Keratinocyte (primary cell): ENCODE data around the gene KCNN2. TPM values are rescaled to one million over a fixed set of nuclear protein-coding genes. Genes with fewer than 3 reads are reported as not detected.

Experiments used
- DNase-seq: peaks from one replicate; pipeline ENCODE4 v3.0.0-alpha.2; 2011; ENCODE audit warnings: low read depth, missing footprints, low spot score
- FAIRE-seq: peaks from 2 replicates; lab custom pipeline; 2011; peaks lifted over from hg19 to GRCh38; lab: Jason Lieb, UNC
- H2AFZ ChIP-seq: 2 replicates; pipeline ENCODE4 v1.6.0; 2012; ENCODE audit warnings: low read length, control low read depth, inconsistent platforms; ENCODE audit not compliant: control insufficient read depth
- H3K27ac ChIP-seq: 2 replicates; pipeline ENCODE4 v1.5.1; 2011; ENCODE audit warnings: low read length; ENCODE audit not compliant: control insufficient read depth, insufficient read depth
- H3K27me3 ChIP-seq: 3 replicates; pipeline ENCODE4 v1.6.0; 2011; ENCODE audit warnings: low read length; ENCODE audit not compliant: control insufficient read depth, insufficient read depth; ENCODE audit errors: extremely low read depth
- H3K36me3 ChIP-seq, 2 experiments: 2 replicates in 1 of 2; 3 replicates in 1 of 2; pipeline ENCODE4 v1.5.1; 2011; ENCODE audit warnings: low read length in 2 of 2, mild to moderate bottlenecking in 1 of 2; ENCODE audit not compliant: control insufficient read depth in 2 of 2, insufficient read depth in 2 of 2; ENCODE audit errors: extremely low read depth in 1 of 2
- H3K4me1 ChIP-seq: 3 replicates; pipeline ENCODE4 v1.5.1; 2011; ENCODE audit warnings: low read length; ENCODE audit not compliant: control insufficient read depth, insufficient read depth; ENCODE audit errors: extremely low read depth
- H3K4me2 ChIP-seq: 3 replicates; pipeline ENCODE4 v1.6.0; 2011; ENCODE audit warnings: low read depth, low read length; ENCODE audit not compliant: control insufficient read depth, insufficient read depth; ENCODE audit errors: extremely low read depth
- H3K4me3 ChIP-seq, 3 experiments: fragments of 200-600 bp in 1 of 3; sonication (generic) in 1 of 3; 2 replicates in 2 of 3; 3 replicates in 1 of 3; pipeline ENCODE4 v1.5.1; 2011 to 2016; ENCODE audit warnings: low read length in 3 of 3, mild to moderate bottlenecking in 3 of 3, control low read depth in 2 of 3, inconsistent platforms in 1 of 3, low read depth in 1 of 3, mixed read lengths in 1 of 3, mixed run types in 1 of 3, moderate library complexity in 1 of 3; ENCODE audit not compliant: control insufficient read depth in 2 of 3, insufficient read depth in 2 of 3; ENCODE audit errors: extremely low read depth in 1 of 3
- H3K79me2 ChIP-seq: 2 replicates; pipeline ENCODE4 v1.6.0; 2012; ENCODE audit warnings: low read length; ENCODE audit not compliant: control insufficient read depth, insufficient read depth
- H3K9ac ChIP-seq: 3 replicates; pipeline ENCODE4 v1.6.0; 2011; ENCODE audit warnings: low read length; ENCODE audit not compliant: control insufficient read depth, insufficient read depth; ENCODE audit errors: extremely low read depth
- H3K9me1 ChIP-seq: 3 replicates; pipeline ENCODE4 v1.6.0; 2011; ENCODE audit warnings: low read length; ENCODE audit not compliant: control insufficient read depth, insufficient read depth; ENCODE audit errors: extremely low read depth
- H3K9me3 ChIP-seq: 2 replicates; pipeline ENCODE4 v1.5.1; 2012; ENCODE audit warnings: low read depth, low read length; ENCODE audit not compliant: control insufficient read depth
- H4K20me1 ChIP-seq: 3 replicates; pipeline ENCODE4 v1.6.0; 2011; ENCODE audit warnings: low read length; ENCODE audit not compliant: control insufficient read depth, insufficient read depth; ENCODE audit errors: extremely low read depth
- CTCF ChIP-seq, 3 experiments: IDR thresholded peaks in 1 of 3; conservative IDR thresholded peaks in 1 of 3; optimal IDR thresholded peaks in 1 of 3; 2 replicates in 2 of 3; 3 replicates in 1 of 3; pipeline versions ENCODE3 to v1.5.1; 2011; ENCODE audit warnings: low read length in 3 of 3, mild to moderate bottlenecking in 3 of 3, moderate library complexity in 2 of 3, control low read depth in 1 of 3, inconsistent platforms in 1 of 3; ENCODE audit not compliant: insufficient read depth in 2 of 3; ENCODE audit errors: extremely low read depth in 1 of 3
- EZH2 ChIP-seq: IDR thresholded peaks from one replicate; pipeline ENCODE4 v1.6.1; 2012; ENCODE audit warnings: inconsistent platforms, mild to moderate bottlenecking, low read length, moderate library complexity
- dilution Hi-C: fragments of 300-500 bp; cut with MboI; formaldehyde crosslinking; loops from one replicate; pipeline ENCODE4 v1.7.0; 2020; ENCODE audit warnings: low sequenced_read_pairs; ENCODE audit not compliant: extremely low pct_ligation_motif_present
- polyA plus RNA-seq, 5 experiments: library from polyadenylated mRNA; depleted of rRNA in 3 of 5; stranded (reverse) in 3 of 5; stranded (forward) in 1 of 5; unstranded in 1 of 5; fragments of >200 nt; gene quantifications; 1 replicate in 1 of 5; 2 replicates in 3 of 5; 3 replicates in 1 of 5; pipeline versions ENCODE4 v1.2.1 to v1.2.3, GENCODE V29; 2011 to 2012; ENCODE audit warnings: missing spikeins in 2 of 5, low read depth in 1 of 5, low replicate concordance in 1 of 5

The KCNN2 gene
- polyA plus RNA-seq, 1 donor (not counting 4 experiments of a cell fraction or from before 2014, with no cell fraction given), result 0.09 TPM

DNA sequence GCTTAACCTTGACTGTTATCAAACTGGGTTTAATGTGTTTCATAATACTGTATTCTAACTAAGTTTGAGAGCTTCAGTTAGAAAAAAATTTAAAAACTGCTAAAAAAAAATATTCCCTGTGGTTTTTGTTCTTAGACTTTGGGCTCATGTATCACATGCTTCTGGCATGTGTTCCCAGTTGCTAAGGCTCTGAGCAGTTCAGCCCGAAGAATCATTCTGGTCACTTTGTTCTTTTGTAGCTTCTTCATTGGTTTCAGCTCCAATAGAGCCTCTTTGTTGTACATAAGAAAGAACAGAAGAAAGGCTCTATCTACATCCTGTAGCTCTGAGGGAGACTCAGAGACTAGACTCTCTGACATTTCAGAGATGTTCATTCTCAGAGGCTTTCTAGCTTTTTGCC is 25.6 kb downstream of the KCNN2 start:
- FAIRE-seq (no peak), DNase-seq (no peak)
- no peaks in the 10 kb centered on the region for H3K79me2 ChIP-seq
- H3K27ac ChIP-seq, result no peak overlapping the region
- H2AFZ ChIP-seq, result no peak overlapping the region
- H3K4me1 ChIP-seq, result no peaks in the 10 kb centered on the region
- H3K27me3 ChIP-seq, result no peaks in the 10 kb centered on the region
- dilution Hi-C loops, result no loop called here
- no peak overlapping the region for H3K4me3 ChIP-seq
- no peak overlapping the region for H3K9ac ChIP-seq
- no peak overlapping the region for H3K4me2 ChIP-seq
- H3K9me3 ChIP-seq, result no peaks in the 10 kb centered on the region
- no peaks in the 10 kb centered on the region for H3K36me3 ChIP-seq
- TF ChIP-seq EZH2, result no peak
- TF ChIP-seq CTCF (optimal IDR thresholded peaks at IDR 0.05 in 1 of 3, IDR thresholded peaks at IDR 0.05 in 1 of 3, conservative IDR thresholded peaks at IDR 0.05 in 1 of 3; ENCODE audit: extremely low read depth in 1 of 3, insufficient read depth in 2 of 3, low read length in 3 of 3), result no peak
- H4K20me1 ChIP-seq, result no peaks in the 10 kb centered on the region
- H3K9me1 ChIP-seq, result no peaks in the 10 kb centered on the region

GRCh38 chr5:114390431-114390830 is 28.6 kb downstream of the KCNN2 start:
- no peaks in the 10 kb centered on the region for H4K20me1 ChIP-seq
- FAIRE-seq, result no peak

More at GRCh38 chr5:114390431-114390830, 28.6 kb downstream of the KCNN2 start:
- H2AFZ ChIP-seq, result no peak overlapping the region
- H3K27me3 ChIP-seq, result no peaks in the 10 kb centered on the region
- H3K4me2 ChIP-seq, result no peak overlapping the region
- no peak overlapping the region for H3K27ac ChIP-seq
- H3K36me3 ChIP-seq, result no peaks in the 10 kb centered on the region
- no peak for DNase-seq
- H3K9me1 ChIP-seq, result no peaks in the 10 kb centered on the region
- no peaks in the 10 kb centered on the region for H3K9me3 ChIP-seq
- no peak overlapping the region for H3K4me3 ChIP-seq
- no peak overlapping the region for H3K9ac ChIP-seq
- H3K4me1 ChIP-seq, result no peaks in the 10 kb centered on the region
- dilution Hi-C loops, result no loop called here
- no peak for TF ChIP-seq CTCF (optimal IDR thresholded peaks at IDR 0.05 in 1 of 3, IDR thresholded peaks at IDR 0.05 in 1 of 3, conservative IDR thresholded peaks at IDR 0.05 in 1 of 3; ENCODE audit: extremely low read depth in 1 of 3, insufficient read depth in 2 of 3, low read length in 3 of 3)
- no peak for TF ChIP-seq EZH2
- H3K79me2 ChIP-seq, result no peaks in the 10 kb centered on the region
